Activated T-helper 17 cell treated with anti-CD3 and anti-CD28 coated beads, Interleukin-2, amount 50 U/mL, for 72 hours (primary cell): Measurements from ENCODE around the gene MPST. TPM values are rescaled to one million over a fixed set of nuclear protein-coding genes. Genes with fewer than 3 reads are reported as not detected.

Source experiments
- ATAC-seq: fragments of 150-1000 bp; cut with Tn5 transposase; replicated peaks from 2 replicates; pipeline ENCODE4 v1.10.0; 2021; ENCODE audit warnings: mild to moderate bottlenecking, moderate library complexity
- H3K27ac Mint-ChIP-seq: one replicate; pipeline ENCODE4 v1.8.0; 2022; ENCODE audit warnings: mixed read lengths
- H3K27me3 Mint-ChIP-seq: one replicate; pipeline ENCODE4 v1.8.0; 2022; ENCODE audit warnings: mixed read lengths
- H3K36me3 Mint-ChIP-seq: one replicate; pipeline ENCODE4 v1.8.0; 2022; ENCODE audit warnings: low read depth, mild to moderate bottlenecking, mixed read lengths
- H3K4me1 Mint-ChIP-seq: one replicate; pipeline ENCODE4 v1.8.0; 2022; ENCODE audit warnings: mixed read lengths
- H3K4me3 Mint-ChIP-seq: one replicate; pipeline ENCODE4 v1.8.0; 2022; ENCODE audit warnings: mild to moderate bottlenecking, mixed read lengths
- H3K9me3 Mint-ChIP-seq: one replicate; pipeline ENCODE4 v1.8.0; 2022; ENCODE audit warnings: mixed read lengths
- total RNA-seq, 2 donors: library from RNA; stranded (reverse); gene quantifications; one replicate each; pipeline ENCODE4 v1.2.3, GENCODE V29; 2022

Gene MPST
- total RNA-seq, 2 donors from 2014 or later: 22.7 to 41.6 TPM

- Mint-ChIP-seq H3K27me3 (peaks cover 3% of the 10 kb centered on the region), H3K4me1 (peaks cover 6% of the 10 kb centered on the region), H3K27ac (peak overlapping the region; percentile 30), H3K4me3 (no peak overlapping the region), H3K9me3 (no peaks in the 10 kb centered on the region), H3K36me3 (no peaks in the 10 kb centered on the region)
- ATAC-seq: no peak
Measured at GRCh38 chr22:37043209-37043827, 23.8 kb downstream of the MPST start.

DNA sequence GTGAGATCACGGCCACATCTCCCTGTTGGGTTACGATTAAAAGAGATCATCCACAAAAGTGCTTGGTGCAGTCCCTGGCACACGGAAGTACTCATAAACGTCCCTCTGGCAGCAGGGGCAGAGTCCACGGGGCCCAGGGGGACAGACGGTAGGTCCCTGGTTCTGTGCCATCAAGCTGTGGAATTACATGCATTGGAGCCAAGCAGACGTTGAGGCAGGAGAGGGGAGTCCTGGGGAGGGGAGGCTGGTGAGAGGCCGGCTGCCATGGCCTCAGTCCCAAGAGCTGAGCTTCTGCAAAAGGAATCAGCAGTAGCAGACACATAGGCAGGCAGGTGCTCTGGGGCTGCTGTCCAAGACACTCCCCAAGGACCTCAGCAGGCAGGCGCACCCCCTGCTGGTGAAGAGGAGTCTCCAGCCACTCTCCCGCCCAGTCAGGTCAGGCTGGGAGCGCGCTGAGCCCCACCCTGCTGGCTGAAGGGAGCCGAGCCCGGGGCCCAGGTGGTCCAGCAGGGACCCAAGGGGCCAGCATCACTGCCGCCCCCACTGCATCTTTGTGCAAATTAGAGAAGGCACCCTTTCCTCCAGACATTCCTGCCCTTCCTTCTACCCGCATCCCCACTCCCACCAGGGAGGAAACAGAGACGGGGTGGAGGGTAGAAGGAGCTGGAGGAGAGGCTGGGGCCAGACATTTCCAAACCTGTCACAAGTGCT lies 24.4 kb downstream of the MPST start:
- ATAC-seq: peak; percentile 72
- H3K4me1 Mint-ChIP-seq: peaks cover 6% of the 10 kb centered on the region
- no peak overlapping the region for H3K27ac Mint-ChIP-seq
- peaks cover 3% of the 10 kb centered on the region for H3K27me3 Mint-ChIP-seq
- no peaks in the 10 kb centered on the region for H3K9me3 Mint-ChIP-seq
- no peaks in the 10 kb centered on the region for H3K36me3 Mint-ChIP-seq
- no peak overlapping the region for H3K4me3 Mint-ChIP-seq

DNA sequence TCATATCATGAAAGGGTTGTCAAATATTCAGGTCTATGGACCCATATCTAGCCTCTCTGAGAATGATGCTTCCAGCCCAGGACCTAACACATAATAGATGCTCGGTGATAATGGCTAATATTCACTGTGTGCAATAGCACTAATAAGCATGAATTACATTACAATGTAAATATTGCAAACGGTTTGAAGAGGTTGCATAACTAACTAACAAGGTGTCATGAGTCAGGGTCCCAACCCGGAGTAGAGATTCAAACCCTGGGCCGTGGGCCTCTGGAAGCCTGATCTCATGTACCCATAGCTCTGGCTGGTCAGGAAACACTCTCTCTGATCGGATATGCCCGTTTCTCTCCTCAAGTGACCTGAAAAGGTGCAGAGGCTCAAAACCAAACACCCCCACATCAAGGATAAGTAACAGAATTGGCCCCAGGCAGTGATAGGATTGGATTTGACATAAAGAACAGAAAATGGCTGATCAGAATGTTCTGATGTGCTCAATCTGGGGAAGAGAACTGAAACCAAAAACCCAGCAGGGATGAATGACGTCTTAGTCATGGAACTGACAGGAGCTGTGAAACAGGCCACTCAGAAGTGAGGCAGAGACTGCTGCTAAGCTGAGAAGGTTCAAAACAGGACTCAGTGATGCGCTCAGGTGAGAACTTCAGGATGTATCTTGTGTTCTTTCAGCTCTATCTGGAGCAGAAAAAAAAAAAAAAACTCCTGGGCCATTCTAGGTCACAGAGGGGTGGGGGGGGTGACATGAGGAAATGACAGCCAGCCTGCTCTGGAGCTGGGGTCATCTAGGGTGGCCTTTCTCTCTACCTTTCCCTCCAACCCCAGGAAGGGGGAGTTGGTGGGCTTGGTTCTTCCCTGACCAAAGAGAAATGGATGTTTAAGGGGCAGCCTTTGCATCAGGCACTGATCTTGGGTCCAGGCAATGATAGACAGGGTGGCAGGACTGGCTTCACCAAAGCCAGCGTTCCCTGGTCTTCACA lies 25.4 kb downstream of the MPST start:
- Mint-ChIP-seq H3K27ac (peak overlapping the region; percentile 64), H3K27me3 (peaks cover 3% of the 10 kb centered on the region), H3K36me3 (no peaks in the 10 kb centered on the region), H3K4me1 (peaks cover 6% of the 10 kb centered on the region), H3K9me3 (no peaks in the 10 kb centered on the region), H3K4me3 (no peak overlapping the region)
- peak; percentile 84 for ATAC-seq

- no peak overlapping the region for H3K27ac Mint-ChIP-seq
- H3K27me3 Mint-ChIP-seq: no peaks in the 10 kb centered on the region
- H3K36me3 Mint-ChIP-seq: no peaks in the 10 kb centered on the region
- H3K4me3 Mint-ChIP-seq: no peak overlapping the region
- ATAC-seq: no peak
- peaks cover 6% of the 10 kb centered on the region for H3K4me1 Mint-ChIP-seq
- no peaks in the 10 kb centered on the region for H3K9me3 Mint-ChIP-seq
Measured at GRCh38 chr22:37045958-37046357, 26.4 kb downstream of the MPST start.

DNA sequence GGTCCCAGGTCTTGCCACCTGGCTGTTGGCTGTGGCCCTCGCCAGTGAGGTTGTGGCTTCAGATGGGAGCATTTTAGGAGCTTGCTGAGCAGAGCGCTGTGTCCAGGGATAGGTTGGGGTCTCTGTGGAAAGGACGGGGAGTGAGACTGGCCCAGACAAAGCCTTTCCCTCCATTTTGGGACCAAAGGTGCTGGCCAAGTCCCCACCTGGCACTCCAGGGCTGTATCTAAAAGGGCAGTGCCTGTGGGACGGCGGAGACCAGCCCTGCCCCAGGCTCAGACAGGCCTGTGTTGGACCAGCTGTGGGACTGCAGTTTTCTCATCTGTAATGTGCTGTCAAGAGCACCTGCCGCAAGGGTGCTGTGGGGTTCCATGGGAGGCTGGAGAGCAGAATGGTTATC lies 27.0 kb downstream of the MPST start:
- ATAC-seq: no peak
- H3K4me1 Mint-ChIP-seq: peaks cover 6% of the 10 kb centered on the region
- H3K27me3 Mint-ChIP-seq: no peaks in the 10 kb centered on the region
- no peaks in the 10 kb centered on the region for H3K36me3 Mint-ChIP-seq
- H3K27ac Mint-ChIP-seq: no peak overlapping the region
- no peaks in the 10 kb centered on the region for H3K9me3 Mint-ChIP-seq
- H3K4me3 Mint-ChIP-seq: no peak overlapping the region

DNA sequence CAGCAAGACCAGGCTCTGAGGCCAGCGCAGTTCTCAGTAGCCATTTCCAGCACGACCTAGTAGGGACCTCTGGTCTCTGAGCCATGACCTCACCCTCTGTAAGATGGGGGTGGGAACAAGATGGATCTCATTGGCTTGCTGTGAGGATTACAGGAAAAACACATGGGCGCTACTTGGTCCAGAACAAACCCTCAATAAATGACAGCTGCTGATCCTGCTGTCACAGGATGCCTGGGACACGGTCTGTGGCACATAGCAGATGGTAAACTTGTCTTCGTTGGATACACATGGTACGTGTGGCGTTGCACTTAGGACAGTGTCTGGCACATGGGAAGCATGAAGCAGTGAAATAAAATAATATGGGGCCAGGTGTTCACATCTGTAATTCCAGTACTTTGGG lies 27.5 kb downstream of the MPST start:
- Mint-ChIP-seq H3K4me3 (no peak overlapping the region), H3K9me3 (no peaks in the 10 kb centered on the region), H3K27ac (no peak overlapping the region), H3K27me3 (no peaks in the 10 kb centered on the region), H3K4me1 (peaks cover 6% of the 10 kb centered on the region), H3K36me3 (no peaks in the 10 kb centered on the region)
- no peak for ATAC-seq

DNA sequence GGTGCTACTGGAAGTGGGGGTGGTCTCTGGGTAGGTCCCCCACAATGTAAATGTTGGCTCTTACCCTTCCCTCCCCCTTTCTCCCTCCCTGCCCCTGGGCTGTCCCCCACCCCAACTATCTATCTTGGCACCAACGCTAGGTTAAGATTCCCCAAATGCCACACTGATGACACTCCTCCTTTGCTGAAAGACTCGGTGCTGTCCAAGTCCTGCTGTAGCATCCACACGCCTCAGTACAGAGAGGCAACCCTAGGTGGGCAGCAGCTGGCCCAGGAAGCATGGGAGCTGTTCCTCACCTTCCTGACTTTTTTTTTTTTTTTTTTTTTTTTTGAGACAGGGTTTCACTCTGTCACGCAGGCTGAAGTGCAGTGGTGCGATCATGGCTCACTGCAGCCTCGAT lies 28.6 kb downstream of the MPST start:
- Mint-ChIP-seq H3K36me3 (peaks cover 2% of the 10 kb centered on the region), H3K4me3 (no peak overlapping the region), H3K27me3 (no peaks in the 10 kb centered on the region), H3K9me3 (no peaks in the 10 kb centered on the region), H3K4me1 (peaks cover 6% of the 10 kb centered on the region), H3K27ac (no peak overlapping the region)
- ATAC-seq: no peak

GRCh38 chr22:37049224-37049623 lies 29.7 kb downstream of the MPST start:
- ATAC-seq: no peak
- H3K4me1 Mint-ChIP-seq: peaks cover 6% of the 10 kb centered on the region
- H3K9me3 Mint-ChIP-seq: no peaks in the 10 kb centered on the region
- H3K36me3 Mint-ChIP-seq: peaks cover 8% of the 10 kb centered on the region
- no peak overlapping the region for H3K4me3 Mint-ChIP-seq
- no peaks in the 10 kb centered on the region for H3K27me3 Mint-ChIP-seq
- no peak overlapping the region for H3K27ac Mint-ChIP-seq

DNA sequence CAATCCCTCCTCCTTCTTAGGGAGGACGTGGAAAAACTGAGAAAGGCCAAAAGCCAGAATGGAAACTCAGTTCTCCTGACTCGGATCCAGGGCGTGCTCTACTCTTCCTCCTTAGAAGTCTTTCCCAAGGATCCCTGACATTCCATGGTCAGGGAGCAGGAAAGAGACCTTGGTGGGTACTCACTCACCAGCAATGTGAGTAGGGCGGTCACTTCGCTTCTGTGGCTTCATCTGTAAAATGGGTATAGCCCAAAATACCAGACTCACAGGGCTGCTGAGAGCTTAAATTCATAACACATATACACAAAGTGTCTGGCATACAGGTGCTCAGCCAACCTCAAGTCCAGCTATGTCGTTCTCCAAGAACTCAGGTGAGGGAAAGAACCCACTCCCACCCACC lies 31.4 kb downstream of the MPST start:
- Mint-ChIP-seq H3K4me3 (peak overlapping the region; percentile 74), H3K27ac (peak overlapping the region; percentile 36), H3K4me1 (no peaks in the 10 kb centered on the region), H3K9me3 (no peaks in the 10 kb centered on the region), H3K36me3 (peaks cover 20% of the 10 kb centered on the region), H3K27me3 (no peaks in the 10 kb centered on the region)
- ATAC-seq: no peak

DNA sequence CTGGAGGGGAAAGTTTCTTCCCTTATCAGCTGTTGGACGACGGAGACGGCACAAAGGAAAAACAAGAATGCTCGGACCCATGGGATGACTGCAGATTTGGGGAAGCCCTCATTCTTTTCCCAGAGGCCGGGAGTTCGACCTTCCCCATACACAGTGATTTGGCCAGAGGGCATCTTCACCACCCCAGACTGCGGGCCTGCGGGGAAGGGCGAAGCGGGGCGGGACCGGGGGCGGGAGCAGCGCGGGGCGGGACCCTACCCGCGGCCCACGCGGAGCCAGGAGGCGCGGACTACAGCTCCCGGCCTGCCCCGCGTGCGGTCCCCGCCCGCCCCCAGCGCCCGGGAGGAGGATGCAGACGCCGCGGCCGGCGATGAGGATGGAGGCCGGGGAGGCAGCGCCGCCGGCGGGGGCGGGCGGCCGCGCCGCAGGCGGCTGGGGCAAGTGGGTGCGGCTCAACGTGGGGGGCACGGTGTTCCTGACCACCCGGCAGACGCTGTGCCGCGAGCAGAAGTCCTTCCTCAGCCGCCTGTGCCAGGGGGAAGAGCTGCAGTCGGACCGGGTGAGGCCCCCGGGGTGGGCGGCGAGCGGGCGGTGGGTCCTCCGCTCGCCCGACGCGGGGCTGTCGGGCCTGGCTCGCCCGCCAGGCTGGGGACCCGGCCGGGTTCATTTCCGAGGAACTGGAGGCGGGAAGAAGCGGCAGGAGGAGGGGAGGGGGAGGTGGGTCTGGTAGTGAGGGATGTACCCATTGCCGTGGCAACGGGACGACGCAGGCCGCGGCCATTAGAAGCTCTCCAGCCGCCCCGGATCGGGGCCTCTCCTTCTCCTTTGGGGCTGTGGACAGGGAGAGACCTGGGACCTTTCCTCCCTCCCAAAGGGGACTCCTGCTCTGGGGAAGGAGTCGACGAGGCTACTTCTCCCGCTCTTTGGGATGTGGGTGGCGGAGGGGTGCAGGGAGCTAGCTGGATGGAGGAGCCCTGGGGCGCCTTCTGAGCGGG lies 32.1 kb downstream of the MPST start, which contains the start of gene KCTD17:
Gene KCTD17, plus strand, starts transcription at position 352 of the 995 bp plus-strand sequence. Its CDS starts 19 bp downstream, at position 371.
- peak within 1 kb of the TSS; percentile 74 for H3K4me3 Mint-ChIP-seq
- peak; percentile 99 for ATAC-seq
- no peaks in the 10 kb centered on the region for H3K9me3 Mint-ChIP-seq
- H3K4me1 Mint-ChIP-seq: no peaks in the 10 kb centered on the region
- H3K27ac Mint-ChIP-seq: peak within 1 kb of the TSS; percentile 44
- peaks cover 27% of the 10 kb centered on the region for H3K36me3 Mint-ChIP-seq
- H3K27me3 Mint-ChIP-seq: no peaks in the 10 kb centered on the region

- Mint-ChIP-seq H3K4me3 (peak overlapping the region; percentile 74), H3K27me3 (no peaks in the 10 kb centered on the region), H3K9me3 (no peaks in the 10 kb centered on the region), H3K4me1 (no peaks in the 10 kb centered on the region), H3K36me3 (peaks cover 37% of the 10 kb centered on the region), H3K27ac (peak overlapping the region; percentile 44)
- ATAC-seq: no peak
Measured at GRCh38 chr22:37052386-37053309, 33.1 kb downstream of the MPST start.

GRCh38 chr22:37053310-37054055 lies 33.9 kb downstream of the MPST start:
- no peak for ATAC-seq
- Mint-ChIP-seq H3K9me3 (no peaks in the 10 kb centered on the region), H3K27me3 (no peaks in the 10 kb centered on the region), H3K27ac (peak overlapping the region; percentile 54), H3K36me3 (peaks cover 42% of the 10 kb centered on the region), H3K4me1 (no peaks in the 10 kb centered on the region), H3K4me3 (peak overlapping the region; percentile 74)
